DOHH2 (cell line): ENCODE data around the gene ISG15.

ENCODE experiments used
- H3F3A ChIP-seq: fragments of 200-600 bp; sonication (generic), shearing (Covaris generic); 2 replicates; pipeline ENCODE4 v1.6.0; 2016; ENCODE audit warnings: antibody characterized with exemption, mild to moderate bottlenecking; ENCODE audit not compliant: control insufficient read depth, insufficient read depth
- H3K27ac ChIP-seq: fragments of 200-600 bp; sonication (generic); 2 replicates; pipeline ENCODE4 v1.5.1; 2014; ENCODE audit warnings: low read depth, mild to moderate bottlenecking, low read length, moderate library complexity
- H3K27me3 ChIP-seq: fragments of 200-600 bp; sonication (generic); 2 replicates; pipeline ENCODE4 v1.6.1; 2014; ENCODE audit warnings: mild to moderate bottlenecking, low read length, mixed read lengths; ENCODE audit not compliant: control insufficient read depth
- H3K36me3 ChIP-seq: fragments of 200-600 bp; sonication (generic); 2 replicates; pipeline ENCODE4 v1.6.1; 2014; ENCODE audit warnings: mild to moderate bottlenecking, low read length, moderate library complexity, mixed read lengths; ENCODE audit not compliant: control insufficient read depth
- H3K4me1 ChIP-seq: fragments of 200-600 bp; sonication (generic); 2 replicates; pipeline ENCODE4 v1.6.1; 2014; ENCODE audit warnings: mild to moderate bottlenecking, low read length, mixed read lengths; ENCODE audit not compliant: control insufficient read depth
- H3K4me2 ChIP-seq: fragments of 200-600 bp; sonication (generic); 2 replicates; pipeline ENCODE4 v1.6.0; 2014; ENCODE audit warnings: mild to moderate bottlenecking, low read length, moderate library complexity
- H3K4me3 ChIP-seq: fragments of 200-600 bp; sonication (generic); 2 replicates; pipeline ENCODE4 v1.5.1; 2014; ENCODE audit warnings: mild to moderate bottlenecking, low read length, mixed read lengths
- H3K79me2 ChIP-seq: fragments of 200-600 bp; sonication (generic); 2 replicates; pipeline ENCODE4 v1.6.1; 2014; ENCODE audit warnings: mild to moderate bottlenecking, low read length, mixed read lengths; ENCODE audit not compliant: control insufficient read depth
- H3K9me2 ChIP-seq: fragments of 200-600 bp; sonication (generic); replicated peaks from 2 replicates; pipeline ENCODE4 v1.6.1; 2014; ENCODE audit warnings: mild to moderate bottlenecking, low read length, mixed read lengths; ENCODE audit not compliant: control insufficient read depth
- H3K9me3 ChIP-seq: fragments of 200-600 bp; sonication (generic); 2 replicates; pipeline ENCODE4 v1.6.1; 2014; ENCODE audit warnings: antibody characterized with exemption, low read length, mixed read lengths; ENCODE audit not compliant: control insufficient read depth, insufficient read depth
- H4K20me1 ChIP-seq: fragments of 200-600 bp; sonication (generic); 2 replicates; pipeline ENCODE4 v1.6.0; 2014; ENCODE audit warnings: low read depth, mild to moderate bottlenecking, antibody characterized with exemption, low read length, moderate library complexity; ENCODE audit not compliant: control insufficient read depth, insufficient read depth
- CTCF ChIP-seq: fragments of 200-600 bp; sonication (generic); IDR thresholded peaks from one replicate; pipeline ENCODE4 v1.5.1; 2014; ENCODE audit warnings: antibody characterized with exemption, mild to moderate bottlenecking, low read depth, low read length; ENCODE audit not compliant: poor library complexity, severe bottlenecking
- EZH2phosphoT487 ChIP-seq: fragments of 200-600 bp; sonication (generic); IDR thresholded peaks from 2 replicates; pipeline ENCODE4 v1.6.1; 2017; ENCODE audit warnings: borderline replicate concordance, mild to moderate bottlenecking, antibody characterized with exemption, low read length, moderate library complexity, mixed read lengths

Gene ISG15

DNA sequence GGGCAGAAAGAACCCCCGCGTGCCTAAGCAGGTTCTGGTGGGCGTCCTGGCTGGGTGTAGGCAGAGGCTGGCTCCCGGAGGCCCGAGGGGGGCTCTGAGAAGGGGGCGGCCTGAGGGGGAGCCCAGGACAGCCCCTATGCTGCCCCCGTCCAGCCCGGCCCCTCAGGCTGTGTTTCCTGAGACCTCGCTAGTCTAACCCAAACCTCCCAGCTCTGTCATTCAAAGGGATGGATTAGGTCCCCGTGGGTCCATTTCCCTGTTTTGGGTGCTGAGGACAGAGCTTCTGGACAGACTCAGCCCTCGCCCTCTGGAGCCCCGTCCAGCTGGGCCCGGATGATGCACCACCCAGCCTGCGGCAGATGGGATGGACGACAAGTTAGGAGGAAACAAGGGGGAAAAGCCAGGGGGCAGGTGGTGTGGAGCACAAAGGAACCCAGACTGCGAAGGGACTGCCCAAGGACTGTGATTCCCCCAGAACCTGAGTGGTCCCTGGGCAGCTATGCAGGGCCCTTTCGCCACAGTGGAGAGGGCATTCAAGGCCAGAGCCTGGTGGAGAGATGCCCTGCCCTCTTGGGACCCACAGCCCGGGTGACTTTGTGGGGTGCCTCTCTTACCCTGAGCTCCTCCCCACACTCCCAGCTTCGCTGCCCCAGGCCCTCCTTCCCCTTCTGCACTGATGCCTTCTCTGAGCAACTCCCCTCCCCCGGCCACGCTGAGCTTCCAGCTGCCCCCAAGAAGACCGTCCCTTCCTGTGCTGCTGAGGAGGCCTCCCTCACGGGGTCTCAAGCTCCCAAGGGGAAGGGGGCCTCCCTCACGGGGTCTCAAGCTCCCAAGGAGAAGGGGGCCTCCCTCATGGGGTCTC lies 16.2 kb upstream of the ISG15 start:
- H3K4me1 ChIP-seq: peaks cover 1% of the 10 kb centered on the region; the same call in 1 of the 2 replicates
- H3F3A ChIP-seq: no peaks in the 10 kb centered on the region
- H3K4me2 ChIP-seq: no peak overlapping the region
- no peaks in the 10 kb centered on the region for H3K9me3 ChIP-seq
- H3K4me3 ChIP-seq: no peak overlapping the region
- H3K36me3 ChIP-seq: no peaks in the 10 kb centered on the region
- peaks cover 8% of the 10 kb centered on the region; the same call in 1 of the 2 replicates for H3K27me3 ChIP-seq
- no peak for TF ChIP-seq EZH2phosphoT487
- TF ChIP-seq CTCF: no peak
- H3K79me2 ChIP-seq: no peaks in the 10 kb centered on the region
- H4K20me1 ChIP-seq: no peaks in the 10 kb centered on the region
- H3K9me2 ChIP-seq: no peaks in the 10 kb centered on the region
- H3K27ac ChIP-seq: no peak overlapping the region

- no peak overlapping the region for H3K4me3 ChIP-seq
- H3F3A ChIP-seq: no peaks in the 10 kb centered on the region
- peaks cover 8% of the 10 kb centered on the region for H3K27me3 ChIP-seq
- no peak overlapping the region for H3K27ac ChIP-seq
- no peak overlapping the region for H3K4me2 ChIP-seq
- H3K36me3 ChIP-seq: no peaks in the 10 kb centered on the region
- H3K9me3 ChIP-seq: no peaks in the 10 kb centered on the region
- no peak for TF ChIP-seq CTCF
- no peak for TF ChIP-seq EZH2phosphoT487
- no peaks in the 10 kb centered on the region for H3K79me2 ChIP-seq
- no peaks in the 10 kb centered on the region for H3K9me2 ChIP-seq
- no peaks in the 10 kb centered on the region for H4K20me1 ChIP-seq
- peaks cover 3% of the 10 kb centered on the region; the same call in 1 of the 2 replicates for H3K4me1 ChIP-seq
These were observed 15.6 kb upstream of the ISG15 start for GRCh38 chr1:997713-997992.

DNA sequence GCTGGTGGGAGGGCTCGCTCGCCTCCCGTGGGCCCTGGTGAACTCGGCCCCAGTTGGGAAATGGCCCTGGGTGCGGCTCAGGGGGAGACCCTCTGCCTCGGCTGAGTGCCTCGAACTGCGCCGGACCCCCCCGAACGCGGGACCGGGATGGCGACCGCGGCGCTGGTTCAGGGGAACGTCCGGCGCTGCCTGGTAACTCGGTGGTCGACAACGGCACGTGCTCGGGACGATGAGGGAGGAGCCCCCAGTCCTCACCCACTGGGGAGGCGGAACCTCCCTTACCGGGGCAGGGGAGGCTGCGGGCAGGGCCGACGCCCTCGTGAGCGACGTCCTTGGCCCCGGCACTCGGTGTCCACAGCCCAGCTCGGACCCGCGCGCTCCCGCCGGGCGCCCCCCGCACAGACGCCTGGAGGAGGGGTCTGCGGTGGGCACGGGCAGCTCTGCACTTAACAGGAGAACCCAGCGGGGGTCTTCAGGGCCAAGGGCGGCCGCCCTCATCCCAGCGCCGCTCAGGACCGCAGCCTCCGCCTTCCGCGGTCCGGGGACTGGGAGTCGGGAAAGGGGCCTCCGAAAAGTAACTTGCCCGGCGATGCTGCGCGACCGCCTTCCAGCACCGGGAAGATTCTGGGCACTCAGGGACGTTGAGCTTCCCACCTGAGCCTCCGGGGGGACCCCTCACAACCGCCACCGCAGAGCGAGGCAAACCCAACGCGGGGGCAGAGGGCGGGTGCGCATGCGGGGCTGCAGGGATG lies 15.1 kb upstream of the ISG15 start:
- peaks cover 13% of the 10 kb centered on the region for H3K27me3 ChIP-seq
- no peaks in the 10 kb centered on the region for H3K36me3 ChIP-seq
- peaks cover 3% of the 10 kb centered on the region; the same call in 1 of the 2 replicates for H3K4me1 ChIP-seq
- H3K4me3 ChIP-seq: no peak overlapping the region
- no peak overlapping the region for H3K4me2 ChIP-seq
- no peaks in the 10 kb centered on the region for H3K9me3 ChIP-seq
- no peaks in the 10 kb centered on the region for H4K20me1 ChIP-seq
- no peaks in the 10 kb centered on the region for H3K79me2 ChIP-seq
- H3K9me2 ChIP-seq: no peaks in the 10 kb centered on the region
- H3F3A ChIP-seq: no peaks in the 10 kb centered on the region
- no peak for TF ChIP-seq EZH2phosphoT487
- H3K27ac ChIP-seq: no peak overlapping the region

DNA sequence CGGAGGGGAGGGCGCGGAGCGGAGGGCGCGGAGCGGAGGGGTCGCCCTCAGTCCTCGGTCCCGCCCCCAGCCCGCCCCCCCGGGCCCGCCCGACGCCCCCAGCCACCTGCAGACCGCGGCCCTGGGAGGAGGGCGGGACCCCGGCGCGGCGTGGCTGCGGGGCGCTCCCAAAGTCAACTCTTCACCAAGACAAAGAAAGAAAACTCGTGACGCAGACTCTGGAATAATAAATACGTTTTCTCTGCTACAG lies 14.6 kb upstream of the ISG15 start:
- Histone ChIP-seq H3K4me2 (no peak overlapping the region), H3K4me1 (peaks cover 3% of the 10 kb centered on the region; the same call in 1 of the 2 replicates), H4K20me1 (no peaks in the 10 kb centered on the region), H3K4me3 (no peak overlapping the region), H3K9me2 (no peaks in the 10 kb centered on the region), H3K9me3 (no peaks in the 10 kb centered on the region), H3K27me3 (peaks cover 18% of the 10 kb centered on the region), H3K36me3 (no peaks in the 10 kb centered on the region), H3K79me2 (no peaks in the 10 kb centered on the region), H3K27ac (no peak overlapping the region), H3F3A (no peaks in the 10 kb centered on the region)
- TF ChIP-seq CTCF: no peak
- TF ChIP-seq EZH2phosphoT487: no peak
